Right renal cortex interstitium (tissue), 3 donors: ENCODE results near the gene ARAP3. TPM values are rescaled to one million over a fixed set of nuclear protein-coding genes. Genes with fewer than 3 reads are reported as not detected.

Source experiments
- DNase-seq, 3 donors: peaks; one replicate each; pipeline ENCODE4 v3.0.0-alpha.2; 2013; ENCODE audit warnings: low read depth in 3 of 3, low spot score in 2 of 3
- polyA plus RNA-seq, 3 donors: library from polyadenylated mRNA; unstranded; fragments of 120-200 nt; gene quantifications; one replicate each; pipeline ENCODE4 v1.2.1, GENCODE V29; 2013; ENCODE audit not compliant: insufficient read length in 3 of 3

Gene ARAP3
- polyA plus RNA-seq, 3 donors = 15.9 to 18.9 (median 17.1) TPM

DNA sequence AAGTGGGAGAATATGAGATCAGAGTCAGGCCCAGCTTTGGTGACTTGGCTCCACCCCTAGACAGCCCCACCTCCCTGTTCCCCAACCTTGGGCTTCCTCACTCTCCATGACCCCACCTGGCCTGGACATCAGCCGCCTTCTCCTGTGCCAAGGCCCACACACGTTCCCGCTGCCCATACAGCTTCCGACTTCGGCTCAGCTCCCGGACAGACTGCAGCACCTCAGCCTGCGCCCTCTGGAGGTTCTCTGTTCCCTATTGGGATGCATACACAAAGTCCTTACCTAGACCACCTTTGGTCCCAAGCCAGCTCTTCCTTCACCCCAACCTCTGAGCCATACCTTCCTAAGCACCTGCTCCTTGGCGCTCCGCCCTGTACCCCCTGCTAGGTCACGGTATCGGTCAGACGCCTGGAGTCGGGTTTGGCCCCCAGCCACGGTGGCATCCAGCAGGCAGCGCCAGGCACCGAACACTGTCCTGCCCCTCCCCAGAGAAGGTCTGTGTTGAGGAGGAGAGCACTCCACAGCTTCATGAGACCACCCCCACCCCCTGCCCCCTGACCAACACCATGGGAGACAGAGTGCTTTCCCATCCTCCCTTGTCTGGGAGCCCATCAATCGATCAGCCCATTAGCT, 32.9 kb downstream of the ARAP3 start:
- no peak for DNase-seq

GRCh38 chr5:141647851-141648250, 34.2 kb downstream of the ARAP3 start:
- DNase-seq = no peak

GRCh38 chr5:141647242-141647641, 34.8 kb downstream of the ARAP3 start:
- DNase-seq = no peak

GRCh38 chr5:141646026-141646425, 36.0 kb downstream of the ARAP3 start:
- DNase-seq = no peak

- DNase-seq = no peak
Measured at GRCh38 chr5:141641634-141642267, 40.3 kb downstream of the ARAP3 start.

DNA sequence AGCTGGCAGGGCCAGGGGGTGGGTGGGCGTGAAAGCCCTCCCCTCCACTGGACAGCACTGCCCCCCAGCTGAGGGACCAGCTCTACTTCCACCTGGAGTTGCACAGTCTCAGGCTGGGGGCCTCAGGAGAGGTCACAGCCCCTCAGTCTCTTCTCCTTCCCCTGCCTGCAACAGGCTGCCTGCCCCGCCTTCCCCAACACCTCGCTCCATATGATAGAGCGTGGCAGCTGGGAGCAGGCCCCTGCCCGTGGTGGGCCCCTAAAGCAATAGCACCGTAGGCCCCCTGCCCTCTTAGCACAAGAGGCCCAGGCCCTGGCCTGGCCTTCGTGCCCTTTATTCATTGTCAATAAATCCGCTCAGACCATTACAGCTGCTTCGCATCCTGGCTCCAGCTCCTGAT, 41.3 kb downstream of the ARAP3 start:
- DNase-seq = no peak

DNA sequence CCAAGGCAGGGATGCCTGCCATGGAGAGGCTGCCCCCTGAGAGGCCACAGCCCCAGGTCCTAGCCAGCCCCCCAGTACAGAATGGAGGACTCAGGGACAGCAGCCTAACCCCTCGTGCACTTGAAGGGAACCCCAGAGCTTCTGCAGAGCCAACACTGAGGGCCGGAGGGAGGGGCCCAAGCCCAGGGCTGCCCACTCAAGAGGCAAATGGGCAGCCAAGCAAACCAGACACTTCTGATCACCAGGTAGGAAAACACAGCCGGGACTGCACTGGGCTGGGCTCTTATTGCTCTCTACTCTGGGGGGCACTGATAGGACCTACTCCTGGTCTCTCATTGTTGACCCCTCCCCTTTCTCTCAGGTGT, 42.0 kb downstream of the ARAP3 start:
- DNase-seq = no peak

DNA sequence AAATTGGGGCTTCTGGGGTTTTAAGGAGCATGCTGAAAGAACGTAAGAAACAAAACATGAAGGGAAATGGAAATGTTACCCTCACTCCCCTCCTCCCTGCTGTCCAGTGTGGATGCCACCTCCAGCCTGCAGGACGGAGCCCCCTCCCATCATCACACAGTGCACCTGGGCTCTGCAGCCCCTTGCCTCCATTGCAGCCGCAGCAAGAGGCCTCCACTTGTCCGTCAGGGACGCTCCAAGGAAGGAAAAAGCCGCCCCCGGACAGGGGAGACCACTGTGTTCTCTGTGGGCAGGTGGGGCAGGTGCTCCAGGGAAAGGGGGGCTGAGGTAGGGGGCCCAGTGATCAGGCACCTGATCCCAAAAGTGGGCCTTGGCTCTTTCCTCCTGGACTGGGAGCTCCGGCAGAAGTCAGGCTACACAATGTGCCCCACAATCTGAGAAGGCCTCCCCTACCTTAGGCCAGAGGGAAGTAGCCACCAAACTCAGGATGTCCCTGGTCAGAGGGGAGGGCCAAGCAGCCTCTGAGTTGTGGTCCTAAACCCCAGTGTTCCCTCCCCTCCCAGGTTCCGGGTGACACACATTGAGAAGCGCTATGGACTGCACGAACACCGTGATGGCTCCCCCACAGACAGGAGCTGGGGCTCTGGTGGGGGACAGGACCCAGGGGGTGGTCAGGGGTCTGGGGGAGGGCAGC, 42.5 kb downstream of the ARAP3 start:
- DNase-seq = no peak

- DNase-seq = no peak
Measured at GRCh38 chr5:141638771-141639170, 43.3 kb downstream of the ARAP3 start.

DNA sequence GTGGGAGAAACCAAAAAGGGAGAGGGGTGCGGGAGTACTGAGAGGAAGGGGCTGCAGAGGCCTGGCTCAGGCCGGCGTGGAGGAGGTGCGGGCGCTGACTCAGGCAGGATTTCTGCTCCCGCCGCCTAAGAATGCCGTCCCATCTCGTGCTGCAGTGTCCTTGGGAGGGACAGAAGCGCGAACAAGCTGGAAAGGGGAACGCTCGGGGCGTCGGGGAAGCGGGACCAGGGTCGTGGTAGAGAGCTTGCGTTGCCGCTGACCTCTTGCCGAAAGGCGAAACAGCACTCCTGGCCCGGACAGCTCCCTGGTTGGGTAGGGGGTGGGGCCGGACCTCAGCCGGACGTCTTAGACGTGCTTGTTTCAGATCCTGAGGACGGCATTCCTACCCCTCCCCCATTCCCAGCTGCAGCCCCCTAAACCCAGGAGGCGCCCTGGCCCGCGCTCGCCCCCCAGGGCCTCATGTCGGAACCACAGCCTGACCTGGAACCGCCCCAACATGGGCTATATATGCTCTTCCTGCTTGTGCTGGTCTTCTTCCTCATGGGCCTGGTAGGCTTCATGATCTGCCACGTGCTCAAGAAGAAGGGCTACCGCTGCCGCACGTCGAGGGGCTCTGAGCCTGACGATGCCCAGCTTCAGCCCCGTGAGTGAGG, 44.1 kb downstream of the ARAP3 start:
- no peak for DNase-seq

GRCh38 chr5:141637123-141637766, 44.8 kb downstream of the ARAP3 start:
- DNase-seq = no peak

GRCh38 chr5:141636413-141637122, 45.5 kb downstream of the ARAP3 start, which contains the start of the genes HDAC3 and RELL2:
HDAC3 (minus strand) TSS chr5:141636849; CDS start chr5:141636790, 59 bp downstream.
RELL2 (plus strand) TSS chr5:141636997; CDS start chr5:141638226, 1,229 bp downstream.
- DNase-seq = peak; percentile 65 to 79 (median 75)

DNA sequence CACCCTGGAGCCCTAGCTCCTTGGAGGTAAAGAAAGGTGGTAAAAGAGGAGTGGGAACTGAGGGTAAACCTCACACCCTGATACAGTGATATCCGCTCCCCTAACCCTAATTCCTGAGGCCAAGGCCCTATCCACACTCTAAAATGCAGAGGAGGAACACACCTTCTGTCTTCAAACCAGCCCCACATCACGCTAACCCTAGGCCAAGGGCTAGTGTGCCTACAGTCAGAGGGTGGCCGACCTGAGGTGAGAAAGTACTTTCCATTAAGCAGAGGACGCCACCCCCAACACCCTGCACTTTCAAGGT, 46.0 kb downstream of the ARAP3 start:
- no peak for DNase-seq

GRCh38 chr5:141635646-141636045, 46.4 kb downstream of the ARAP3 start:
- DNase-seq = no peak

GRCh38 chr5:141634720-141635119, 47.3 kb downstream of the ARAP3 start:
- no peak for DNase-seq

DNA sequence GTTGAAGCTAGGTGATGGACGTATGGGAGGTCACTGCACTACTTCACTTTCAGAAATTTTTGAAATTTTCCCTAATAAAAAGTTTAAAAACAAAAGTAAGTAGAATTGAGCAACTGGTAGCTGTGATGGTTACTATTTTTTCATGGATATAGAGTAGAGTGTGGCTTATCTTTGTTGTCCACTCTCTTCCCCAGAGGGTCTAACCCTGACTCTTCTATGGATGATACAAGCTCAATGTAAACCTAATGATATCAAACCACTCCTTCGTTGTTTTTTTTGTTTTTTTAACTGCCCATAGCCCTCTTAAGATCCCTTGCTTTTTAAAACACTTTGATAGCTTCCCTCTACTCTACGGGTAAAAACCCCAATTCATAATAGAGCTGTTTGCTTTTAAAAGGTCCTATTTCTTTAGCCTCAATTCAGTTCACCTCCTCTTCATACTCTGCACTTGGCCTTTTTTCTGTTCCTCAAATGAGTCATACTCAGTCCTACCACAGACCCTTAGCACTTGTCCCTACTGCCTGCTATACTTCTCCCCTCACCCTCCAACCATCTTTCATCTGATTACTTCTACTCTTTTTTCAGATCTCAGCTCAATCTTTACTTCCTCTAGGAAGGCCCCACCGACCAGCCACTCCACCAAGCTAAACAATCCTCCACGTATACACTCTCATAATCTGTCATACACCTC, 48.0 kb downstream of the ARAP3 start:
- DNase-seq = no peak

- DNase-seq = no peak
Measured at GRCh38 chr5:141632650-141633049, 49.4 kb downstream of the ARAP3 start.

GRCh38 chr5:141630570-141631140, 51.4 kb downstream of the ARAP3 start:
- no peak for DNase-seq

DNA sequence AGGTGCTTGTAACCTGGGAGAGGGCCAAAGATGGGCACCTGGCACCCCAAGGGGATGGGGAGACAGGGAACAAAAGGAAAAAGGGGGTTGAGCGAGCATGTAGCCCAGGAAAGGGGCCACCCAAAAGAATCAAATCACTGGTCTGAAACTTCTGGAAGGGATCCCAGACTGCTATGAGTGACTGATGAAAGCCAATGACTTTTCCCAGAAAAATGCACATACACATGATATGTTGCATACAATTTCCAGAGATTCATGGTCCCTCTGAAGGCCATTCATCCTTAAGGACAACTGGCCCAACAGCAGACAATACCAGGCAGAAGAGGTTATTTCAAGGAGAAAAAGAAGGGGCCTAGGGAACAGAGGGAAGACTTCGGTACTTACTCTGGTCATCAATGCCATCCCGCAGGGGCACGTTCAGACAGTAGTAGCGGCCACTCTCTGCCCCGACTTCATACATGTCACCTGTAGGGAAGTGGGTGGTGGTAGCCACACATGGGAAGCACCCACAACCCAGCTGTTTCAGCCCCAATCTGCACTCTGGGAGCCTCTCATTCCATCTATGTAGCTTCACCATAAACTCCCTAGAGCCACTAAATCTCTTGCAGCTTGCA, 53.7 kb downstream of the ARAP3 start:
- DNase-seq = no peak
